Loucy (cell line): Measurements from ENCODE around the gene LPIN2.
A peak's percentile ranks its signal among the peaks of the same experiment; 100 is the strongest.

Experiments
- H2AFZ ChIP-seq: fragments of 200-600 bp; sonication (generic); 2 replicates; pipeline ENCODE4 v1.6.0; 2016; ENCODE audit warnings: antibody characterized with exemption, mild to moderate bottlenecking, low read length, moderate library complexity
- H3F3A ChIP-seq: fragments of 200-600 bp; 2 replicates; pipeline ENCODE4 v1.6.0; 2016; ENCODE audit warnings: antibody characterized with exemption, low read depth, mild to moderate bottlenecking
- H3K27me3 ChIP-seq: fragments of 200-600 bp; sonication (generic); 2 replicates; pipeline ENCODE4 v1.6.1; 2014; ENCODE audit warnings: low read length, mild to moderate bottlenecking; ENCODE audit not compliant: insufficient read depth, poor library complexity, severe bottlenecking
- H3K36me3 ChIP-seq: fragments of 200-600 bp; sonication (generic); 2 replicates; pipeline ENCODE4 v1.6.1; 2016; ENCODE audit warnings: low read length; ENCODE audit not compliant: insufficient read depth
- H3K4me1 ChIP-seq: fragments of 200-600 bp; sonication (generic); 2 replicates; pipeline ENCODE4 v1.5.1; 2014; ENCODE audit warnings: low read length, mild to moderate bottlenecking; ENCODE audit not compliant: insufficient read depth, poor library complexity, severe bottlenecking
- H3K4me2 ChIP-seq: fragments of 200-600 bp; sonication (generic); 2 replicates; pipeline ENCODE4 v1.6.0; 2014; ENCODE audit warnings: antibody characterized with exemption, low read length, low read depth, mild to moderate bottlenecking; ENCODE audit not compliant: poor library complexity, severe bottlenecking
- H3K4me3 ChIP-seq: fragments of 200-600 bp; sonication (generic); 2 replicates; pipeline ENCODE4 v1.5.1; 2014; ENCODE audit warnings: low read length, mild to moderate bottlenecking, mixed read lengths; ENCODE audit not compliant: poor library complexity, severe bottlenecking
- H3K79me2 ChIP-seq: fragments of 200-600 bp; sonication (generic); 2 replicates; pipeline ENCODE4 v1.6.1; 2014; ENCODE audit warnings: low read length; ENCODE audit not compliant: insufficient read depth
- H3K9ac ChIP-seq: fragments of 200-600 bp; sonication (generic); 2 replicates; pipeline ENCODE4 v1.6.0; 2014; ENCODE audit warnings: mild to moderate bottlenecking, low read depth, low read length, moderate library complexity; ENCODE audit not compliant: poor library complexity, severe bottlenecking
- H3K9me2 ChIP-seq: fragments of 200-600 bp; sonication (generic); replicated peaks from 2 replicates; pipeline ENCODE4 v1.6.1; 2016; ENCODE audit warnings: low read depth, low read length, mixed read lengths
- H3K9me3 ChIP-seq: fragments of 200-600 bp; sonication (generic); 2 replicates; pipeline ENCODE4 v1.6.1; 2014; ENCODE audit warnings: mild to moderate bottlenecking, antibody characterized with exemption, low read length, low read depth; ENCODE audit not compliant: insufficient read depth
- H4K20me1 ChIP-seq: fragments of 200-600 bp; sonication (generic); 2 replicates; pipeline ENCODE4 v1.6.0; 2014; ENCODE audit warnings: antibody characterized with exemption, low read length, mild to moderate bottlenecking; ENCODE audit not compliant: insufficient read depth, poor library complexity, severe bottlenecking
- CTCF ChIP-seq: fragments of 200-600 bp; sonication (generic); conservative IDR thresholded peaks from 2 replicates; pipeline ENCODE4 v1.5.1; 2014; ENCODE audit warnings: mild to moderate bottlenecking, antibody characterized with exemption, low read length
- EZH2phosphoT487 ChIP-seq: fragments of 200-600 bp; IDR thresholded peaks from 2 replicates; pipeline ENCODE4 v1.6.1; 2018; ENCODE audit warnings: antibody characterized with exemption, mild to moderate bottlenecking, moderate library complexity, borderline replicate concordance

The LPIN2 gene

DNA sequence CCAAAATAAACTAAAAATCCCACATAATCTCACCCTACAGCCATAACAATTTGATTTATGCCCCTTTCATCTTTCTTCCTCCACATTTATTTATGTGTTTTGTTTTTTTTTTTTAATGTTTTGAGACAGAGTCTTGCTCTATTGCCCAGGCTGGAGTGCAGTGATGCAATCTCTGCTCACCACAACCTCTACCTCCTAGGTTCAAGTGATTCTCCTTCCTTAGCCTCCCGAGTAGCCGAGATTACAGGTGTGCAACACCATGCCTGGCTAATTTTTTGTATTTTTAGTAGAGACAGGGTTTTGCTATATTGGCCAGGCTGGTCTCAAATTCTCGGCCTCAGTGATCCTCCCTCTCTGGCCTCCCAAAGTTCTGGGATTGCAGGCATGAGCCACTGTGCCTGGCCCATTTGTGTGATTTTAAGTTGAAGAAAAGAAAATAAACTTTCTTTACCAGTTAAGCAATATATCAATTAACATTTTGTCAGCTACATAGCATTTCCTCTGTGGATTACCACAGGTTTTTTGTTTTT, 35.9 kb upstream of the LPIN2 start:
- TF ChIP-seq CTCF: no peak
- no peak for TF ChIP-seq EZH2phosphoT487

GRCh38 chr18:3048121-3048520, 35.2 kb upstream of the LPIN2 start:
- Histone ChIP-seq H3K9ac (no peak overlapping the region), H3K36me3 (no peaks in the 10 kb centered on the region), H3K4me3 (no peak overlapping the region), H3K4me1 (peaks cover 5% of the 10 kb centered on the region), H3F3A (no peaks in the 10 kb centered on the region), H3K79me2 (no peaks in the 10 kb centered on the region), H4K20me1 (no peaks in the 10 kb centered on the region), H3K9me3 (no peaks in the 10 kb centered on the region), H3K27me3 (no peaks in the 10 kb centered on the region), H2AFZ (0 out of 2 replicates have a peak overlapping the region, but pooled peaks have one; percentile 14), H3K9me2 (no peaks in the 10 kb centered on the region), H3K4me2 (no peak overlapping the region)
- no peak for TF ChIP-seq CTCF
- TF ChIP-seq EZH2phosphoT487: no peak

More for the DNA sequence above, 35.9 kb upstream of the LPIN2 start:
- Histone ChIP-seq H3K4me3 (no peak overlapping the region), H3K9me3 (no peaks in the 10 kb centered on the region), H3K9ac (no peak overlapping the region), H3K4me1 (peaks cover 5% of the 10 kb centered on the region), H3F3A (no peaks in the 10 kb centered on the region), H3K79me2 (no peaks in the 10 kb centered on the region), H3K27me3 (no peaks in the 10 kb centered on the region), H3K36me3 (no peaks in the 10 kb centered on the region), H3K9me2 (no peaks in the 10 kb centered on the region), H4K20me1 (no peaks in the 10 kb centered on the region), H3K4me2 (no peak overlapping the region), H2AFZ (no peak overlapping the region)

DNA sequence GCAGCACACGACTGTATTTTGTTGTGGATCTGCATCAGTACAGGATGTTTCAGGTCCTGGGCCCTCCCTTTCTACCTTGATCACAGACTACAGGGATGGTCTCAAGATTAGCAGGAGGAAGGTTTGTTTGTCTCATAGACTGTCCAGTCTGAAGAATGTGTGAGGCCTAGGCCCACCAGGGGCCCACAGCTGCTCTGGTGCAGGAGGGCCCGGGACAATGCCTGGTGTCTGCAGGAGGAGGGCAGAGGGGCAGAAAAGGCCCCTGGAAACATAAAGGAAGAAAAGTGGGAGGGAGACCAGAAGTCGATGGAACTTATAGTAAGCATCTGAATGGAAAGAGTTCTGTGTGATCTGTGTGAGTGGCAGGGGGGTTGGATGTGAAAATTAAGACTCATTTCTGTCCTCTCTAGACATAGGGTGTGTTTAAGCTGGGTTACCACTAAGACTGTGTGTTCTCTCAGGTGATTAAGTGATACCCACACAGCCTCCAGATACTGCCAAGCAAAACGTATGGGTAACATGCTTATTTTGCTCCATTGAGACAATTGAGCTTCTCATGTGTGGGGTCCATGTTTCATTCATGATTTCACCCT, 33.4 kb upstream of the LPIN2 start:
- no peaks in the 10 kb centered on the region for H3K9me2 ChIP-seq
- no peaks in the 10 kb centered on the region for H3F3A ChIP-seq
- no peak overlapping the region for H3K4me3 ChIP-seq
- no peaks in the 10 kb centered on the region for H3K79me2 ChIP-seq
- no peaks in the 10 kb centered on the region for H3K36me3 ChIP-seq
- TF ChIP-seq EZH2phosphoT487 (no peak), CTCF (no peak)
- no peak overlapping the region for H2AFZ ChIP-seq
- H3K27me3 ChIP-seq: no peaks in the 10 kb centered on the region
- H3K9ac ChIP-seq: no peak overlapping the region
- H3K4me1 ChIP-seq: peaks cover 12% of the 10 kb centered on the region
- H3K9me3 ChIP-seq: no peaks in the 10 kb centered on the region
- H4K20me1 ChIP-seq: no peaks in the 10 kb centered on the region
- H3K4me2 ChIP-seq: no peak overlapping the region
